ENCODE measurements around the gene CACNA1F.

GRCh38 chrX:49203536-49203935, 29.6 kb downstream of the CACNA1F start:
- TF ChIP-seq CTCF (IDR thresholded peaks at IDR 0.05; ENCODE audit: low read length) (no peak), EZH2phosphoT487 (IDR thresholded peaks at IDR 0.05; ENCODE audit: low read length) (no peak)

Data from MM.1S (cell line).